ENCODE measurements around the gene LRRK2. TPM values are rescaled to one million over a fixed set of nuclear protein-coding genes. Genes with fewer than 3 reads are reported as not detected.

LRRK2 gene
- total RNA-seq, 1 experiment from 2014 or later = 0.13 TPM

- BruUV-seq (replicated peaks) = no TSS peak
Measured at GRCh38 chr12:40203060-40203430, 21.8 kb upstream of the LRRK2 start.

DNA sequence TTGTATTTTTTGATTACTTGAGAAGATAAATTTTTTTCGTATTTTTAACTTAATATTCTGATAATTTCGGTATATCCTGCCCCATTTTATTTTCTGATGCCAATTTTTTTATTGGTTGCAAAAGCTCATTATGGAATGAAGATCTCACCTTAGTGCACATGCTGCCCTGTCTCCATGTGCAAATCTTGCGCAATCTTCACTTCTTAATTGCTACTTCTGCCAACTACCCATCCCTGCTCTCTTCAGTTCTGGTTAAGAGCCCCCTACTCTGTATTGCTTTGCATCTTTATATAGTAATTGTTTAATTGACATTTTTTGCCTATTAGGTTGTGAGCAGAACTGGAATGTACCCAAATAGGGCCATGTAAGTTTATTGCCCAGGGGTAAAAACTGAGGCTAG lies 20.5 kb upstream of the LRRK2 start:
- H3K27me3 ChIP-seq (ENCODE audit: control insufficient read depth, insufficient read depth, low read length) = no peaks in the 10 kb centered on the region
- DNase-seq (ENCODE audit: low read depth, low spot score) = no peak
- BruUV-seq (replicated peaks) = no TSS peak
- no peak overlapping the region for H3K4me3 ChIP-seq (ENCODE audit: low read depth in 2 of 2, low read length in 2 of 2)
- TF ChIP-seq TCF7L2 (IDR thresholded peaks at IDR 0.05; ENCODE audit: low read depth, low read length) (no peak), REST (IDR thresholded peaks at IDR 0.05; ENCODE audit: insufficient read depth in 1 of 2, low read depth in 2 of 2, low read length in 1 of 2) (no peak), SIN3A (IDR thresholded peaks at IDR 0.05; ENCODE audit: borderline replicate concordance, insufficient read depth, low read depth, low read length) (no peak), CTCF (IDR thresholded peaks at IDR 0.05) (no peak), POLR2AphosphoS5 (IDR thresholded peaks at IDR 0.05; ENCODE audit: low read depth, low read length) (no peak)
- ChIA-PET CTCF (no interaction called here), POLR2A (no interaction called here)
- no peaks in the 10 kb centered on the region for H3K9me3 ChIP-seq (ENCODE audit: control insufficient read depth, insufficient read depth, low read depth, low read length)
- no peak for ATAC-seq
- intact Hi-C loops (cut with micrococcal nuclease; ENCODE audit: unreplicated experiment) = no loop called here
- no peaks in the 10 kb centered on the region for H3K36me3 ChIP-seq (ENCODE audit: control insufficient read depth, insufficient read depth, low read length)
- H3K27ac ChIP-seq (ENCODE audit: low read length) = no peak overlapping the region
- in situ Hi-C loops (cut with HindIII; ENCODE audit: low pct_unique_long_range_greater_than_20kb, low sequenced_read_pairs) = no loop called here
- no peaks in the 10 kb centered on the region for H3K4me1 ChIP-seq (ENCODE audit: control insufficient read depth, insufficient read depth, low read length)

More at GRCh38 chr12:40203060-40203430, 21.8 kb upstream of the LRRK2 start:
- DNase-seq (ENCODE audit: low read depth, low spot score) (no peak), ATAC-seq (no peak)
- Histone ChIP-seq H3K4me1 (ENCODE audit: control insufficient read depth, insufficient read depth, low read length) (no peaks in the 10 kb centered on the region), H3K36me3 (ENCODE audit: control insufficient read depth, insufficient read depth, low read length) (no peaks in the 10 kb centered on the region), H3K27me3 (ENCODE audit: control insufficient read depth, insufficient read depth, low read length) (no peaks in the 10 kb centered on the region), H3K9me3 (ENCODE audit: control insufficient read depth, insufficient read depth, low read depth, low read length) (no peaks in the 10 kb centered on the region), H3K27ac (ENCODE audit: low read length) (no peak overlapping the region), H3K4me3 (ENCODE audit: low read depth in 2 of 2, low read length in 2 of 2) (no peak overlapping the region)
- TF ChIP-seq SIN3A (IDR thresholded peaks at IDR 0.05; ENCODE audit: borderline replicate concordance, insufficient read depth, low read depth, low read length) = no peak
- no peak for TF ChIP-seq POLR2AphosphoS5 (IDR thresholded peaks at IDR 0.05; ENCODE audit: low read depth, low read length)
- no peak for TF ChIP-seq REST (IDR thresholded peaks at IDR 0.05; ENCODE audit: insufficient read depth in 1 of 2, low read depth in 2 of 2, low read length in 1 of 2)
- no peak for TF ChIP-seq TCF7L2 (IDR thresholded peaks at IDR 0.05; ENCODE audit: low read depth, low read length)
- no peak for TF ChIP-seq CTCF (IDR thresholded peaks at IDR 0.05)
- ChIA-PET CTCF (no interaction called here), POLR2A (no interaction called here)
- in situ Hi-C loops (cut with HindIII; ENCODE audit: low pct_unique_long_range_greater_than_20kb, low sequenced_read_pairs) (no loop called here), intact Hi-C loops (cut with micrococcal nuclease; ENCODE audit: unreplicated experiment) (no loop called here)
